Osteoblast (primary cell): Measurements from ENCODE around the gene CDC14A. TPM values are rescaled to one million over a fixed set of nuclear protein-coding genes. Genes with fewer than 3 reads are reported as not detected.

ENCODE experiments used
- DNase-seq: peaks from one replicate; pipeline ENCODE4 v3.0.0; 2011; ENCODE audit warnings: low spot score, mixed read lengths; ENCODE audit not compliant: insufficient read length; ENCODE audit errors: missing footprints
- H2AFZ ChIP-seq: 2 replicates; pipeline ENCODE4 v1.6.0; 2011; ENCODE audit warnings: mild to moderate bottlenecking, low read length
- H3K27ac ChIP-seq: 2 replicates; pipeline ENCODE4 v1.5.1; 2011; ENCODE audit warnings: mild to moderate bottlenecking, low read depth, low read length, moderate library complexity
- H3K27me3 ChIP-seq: 2 replicates; pipeline ENCODE4 v1.6.0; 2012; ENCODE audit warnings: mild to moderate bottlenecking, control low read depth, inconsistent platforms, low read length, moderate library complexity; ENCODE audit not compliant: insufficient read depth
- H3K36me3 ChIP-seq: 2 replicates; pipeline ENCODE4 v1.5.1; 2011; ENCODE audit warnings: mild to moderate bottlenecking, low read length, control low read depth, moderate library complexity; ENCODE audit not compliant: insufficient read depth
- H3K4me1 ChIP-seq: 2 replicates; pipeline ENCODE4 v1.5.1; 2011; ENCODE audit warnings: mild to moderate bottlenecking, low read length, control low read depth, moderate library complexity; ENCODE audit not compliant: insufficient read depth
- H3K4me2 ChIP-seq: 2 replicates; pipeline ENCODE4 v1.6.0; 2011; ENCODE audit warnings: mild to moderate bottlenecking, low read length; ENCODE audit not compliant: insufficient read depth
- H3K4me3 ChIP-seq: fragments of 200-600 bp; sonication (generic); 3 replicates; pipeline ENCODE4 v1.5.1; 2012; ENCODE audit warnings: mild to moderate bottlenecking, low read length, inconsistent platforms; ENCODE audit not compliant: insufficient read depth
- H3K79me2 ChIP-seq: 2 replicates; pipeline ENCODE4 v1.6.0; 2012; ENCODE audit warnings: mild to moderate bottlenecking, low read length, control low read depth, inconsistent platforms; ENCODE audit not compliant: insufficient read depth
- H3K9me3 ChIP-seq: 2 replicates; pipeline ENCODE4 v1.5.1; 2011; ENCODE audit warnings: low read depth, low read length, control low read depth
- H4K20me1 ChIP-seq: 2 replicates; pipeline ENCODE4 v1.6.0; 2012; ENCODE audit warnings: mild to moderate bottlenecking, low read length, control low read depth; ENCODE audit not compliant: insufficient read depth
- CTCF ChIP-seq: IDR thresholded peaks from 2 replicates; pipeline ENCODE4 v1.5.1; 2011; ENCODE audit warnings: mild to moderate bottlenecking, low read depth, low read length, moderate library complexity; ENCODE audit errors: extremely low read depth
- total RNA-seq: library from RNA; depleted of rRNA; stranded (reverse); fragments of >200 nt; gene quantifications from 2 replicates; pipeline ENCODE4 v1.2.3, GENCODE V29; 2012

CDC14A gene
- total RNA-seq, 1 donor = 6.9 TPM

- Histone ChIP-seq H2AFZ (peak overlapping the region; percentile 64), H3K4me1 (peaks cover 9% of the 10 kb centered on the region), H3K79me2 (no peaks in the 10 kb centered on the region), H3K36me3 (no peaks in the 10 kb centered on the region), H3K4me2 (peak overlapping the region; percentile 46), H3K9me3 (no peaks in the 10 kb centered on the region), H4K20me1 (no peaks in the 10 kb centered on the region), H3K27ac (no peak overlapping the region), H3K4me3 (no peak overlapping the region), H3K27me3 (no peaks in the 10 kb centered on the region)
- TF ChIP-seq CTCF = no peak
- no peak for DNase-seq
Measured at GRCh38 chr1:100443811-100444571, 91.7 kb downstream of the CDC14A start.

GRCh38 chr1:100445565-100445964 lies 93.3 kb downstream of the CDC14A start:
- Histone ChIP-seq H3K27me3 (no peaks in the 10 kb centered on the region), H4K20me1 (no peaks in the 10 kb centered on the region), H3K36me3 (no peaks in the 10 kb centered on the region), H3K27ac (no peak overlapping the region), H3K4me3 (no peak overlapping the region), H3K4me1 (peaks cover 9% of the 10 kb centered on the region), H3K4me2 (no peak overlapping the region), H2AFZ (no peak overlapping the region), H3K79me2 (no peaks in the 10 kb centered on the region), H3K9me3 (no peaks in the 10 kb centered on the region)
- DNase-seq = no peak
- TF ChIP-seq CTCF = no peak

GRCh38 chr1:100448366-100448765 lies 96.1 kb downstream of the CDC14A start:
- no peak overlapping the region for H2AFZ ChIP-seq
- no peak overlapping the region for H3K4me2 ChIP-seq

More at GRCh38 chr1:100448366-100448765, 96.1 kb downstream of the CDC14A start:
- H3K4me1 ChIP-seq = peaks cover 9% of the 10 kb centered on the region
- no peak overlapping the region for H3K4me3 ChIP-seq
- no peak for DNase-seq
- H3K36me3 ChIP-seq = no peaks in the 10 kb centered on the region
- no peak overlapping the region for H3K27ac ChIP-seq
- H3K9me3 ChIP-seq = no peaks in the 10 kb centered on the region
- H3K79me2 ChIP-seq = no peaks in the 10 kb centered on the region
- no peaks in the 10 kb centered on the region for H3K27me3 ChIP-seq
- no peak for TF ChIP-seq CTCF
- no peaks in the 10 kb centered on the region for H4K20me1 ChIP-seq
